Tibial nerve (tissue), 4 donors: ENCODE results near the gene SORCS2. TPM values are rescaled to one million over a fixed set of nuclear protein-coding genes. Genes with fewer than 3 reads are reported as not detected.

Source experiments
- DNase-seq, 2 donors: peaks; one replicate each; pipeline ENCODE4 v3.0.0-alpha.2; 2019; ENCODE audit warnings: low spot score in 2 of 2
- H3K27ac ChIP-seq, 4 donors: fragments of 200-600 bp; sonication (generic) in 3 of 4; one replicate each; pipeline ENCODE4 v1.5.1; 2017 to 2019; ENCODE audit warnings: mild to moderate bottlenecking in 1 of 4
- H3K27me3 ChIP-seq, 2 donors: fragments of 200-600 bp; sonication (generic) in 1 of 2; one replicate each; pipeline versions ENCODE4 v1.5.1 to v1.6.0; 2017 to 2019
- H3K36me3 ChIP-seq, 3 donors: fragments of 200-600 bp; sonication (generic); one replicate each; pipeline ENCODE4 v1.5.1; 2018 to 2019
- H3K4me1 ChIP-seq, 4 donors: fragments of 200-600 bp; sonication (generic) in 3 of 4; one replicate each; pipeline ENCODE4 v1.5.1; 2017 to 2019
- H3K4me3 ChIP-seq, 4 donors: fragments of 200-600 bp; sonication (generic) in 3 of 4; one replicate each; pipeline ENCODE4 v1.5.1; 2017 to 2019; ENCODE audit warnings: mild to moderate bottlenecking in 1 of 4, moderate library complexity in 1 of 4
- H3K9me3 ChIP-seq, 4 donors: fragments of 200-600 bp; sonication (generic) in 3 of 4; one replicate each; pipeline ENCODE4 v1.5.1; 2017 to 2019
- EP300 ChIP-seq, 2 donors: sonication (generic); formaldehyde crosslinking; IDR thresholded peaks; one replicate each; pipeline ENCODE4 v1.6.1; 2017; ENCODE audit warnings: antibody characterized with exemption in 2 of 2, mild to moderate bottlenecking in 1 of 2
- POLR2A ChIP-seq, 2 donors: fragments of 450-650 bp; IDR thresholded peaks; one replicate each; pipeline ENCODE4 v1.6.1; 2017; ENCODE audit warnings: antibody characterized with exemption in 2 of 2, mild to moderate bottlenecking in 2 of 2, moderate library complexity in 2 of 2
- WGBS, 2 donors: methylation state at CpG; one replicate each; pipeline ENCODE4 v1.1.5; 2018; 5-methylcytosine and 5-hydroxymethylcytosine counted together
- total RNA-seq, 4 donors: library from RNA; depleted of rRNA; stranded (reverse); fragments of >200 nt; gene quantifications; one replicate each; pipeline ENCODE4 v1.1.0, GENCODE V29; 2016
- TF ChIP-seq, protein P1 (sequence below), 5 experiments: fragments of 200-600 bp in 3 of 5; fragments of 450-650 bp in 2 of 5; sonication (generic) in 3 of 5; IDR thresholded peaks; one replicate each; pipeline ENCODE4 v1.5.1; 2016 to 2019; ENCODE audit warnings: antibody characterized with exemption in 5 of 5, mild to moderate bottlenecking in 3 of 5, moderate library complexity in 2 of 5

The SORCS2 gene
- total RNA-seq, 4 donors from 2014 or later: 15.6 to 48.9 (median 38.3) TPM

DNA sequence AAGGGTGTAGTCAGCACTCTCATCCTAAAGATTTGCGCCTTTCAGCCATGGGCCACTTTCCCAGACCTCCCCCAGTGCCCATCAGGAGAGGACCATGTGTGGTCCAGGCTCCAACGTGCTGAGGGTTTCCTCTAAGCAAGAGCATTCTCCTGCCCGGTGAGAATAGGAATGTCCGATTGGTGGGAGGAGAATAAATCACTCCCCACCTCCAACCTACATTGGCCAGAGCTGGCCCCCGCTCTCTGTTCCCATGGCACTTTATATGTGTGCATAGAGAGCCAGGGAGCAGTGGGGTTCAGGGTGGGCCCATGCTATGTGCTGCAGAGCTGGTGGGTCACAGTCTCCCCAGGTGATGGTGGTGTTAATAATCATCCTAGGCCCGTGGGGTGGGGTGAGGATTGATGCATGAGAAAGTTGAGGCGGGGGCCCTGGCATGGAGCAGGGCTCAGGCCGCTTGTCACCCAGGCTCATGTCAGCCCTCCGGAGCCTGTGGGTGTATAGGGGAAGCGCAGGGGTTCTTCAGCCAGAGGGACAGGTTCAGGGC is 6.8 kb upstream of the SORCS2 start:
- H3K27ac ChIP-seq: no peak overlapping the region
- H3K36me3 ChIP-seq: no peaks in the 10 kb centered on the region
- H3K9me3 ChIP-seq: no peaks in the 10 kb centered on the region
- DNase-seq: peak in 1 of 2 donors; percentile 9
- WGBS, 2 donors: 87 to 88% methylated on average over 10 of the region's 10 CpGs
- H3K4me3 ChIP-seq: no peak overlapping the region
- H3K4me1 ChIP-seq: peaks cover 0 to 7% (median 0%) of the 10 kb centered on the region in 4 donors
- TF ChIP-seq, protein P1, sequence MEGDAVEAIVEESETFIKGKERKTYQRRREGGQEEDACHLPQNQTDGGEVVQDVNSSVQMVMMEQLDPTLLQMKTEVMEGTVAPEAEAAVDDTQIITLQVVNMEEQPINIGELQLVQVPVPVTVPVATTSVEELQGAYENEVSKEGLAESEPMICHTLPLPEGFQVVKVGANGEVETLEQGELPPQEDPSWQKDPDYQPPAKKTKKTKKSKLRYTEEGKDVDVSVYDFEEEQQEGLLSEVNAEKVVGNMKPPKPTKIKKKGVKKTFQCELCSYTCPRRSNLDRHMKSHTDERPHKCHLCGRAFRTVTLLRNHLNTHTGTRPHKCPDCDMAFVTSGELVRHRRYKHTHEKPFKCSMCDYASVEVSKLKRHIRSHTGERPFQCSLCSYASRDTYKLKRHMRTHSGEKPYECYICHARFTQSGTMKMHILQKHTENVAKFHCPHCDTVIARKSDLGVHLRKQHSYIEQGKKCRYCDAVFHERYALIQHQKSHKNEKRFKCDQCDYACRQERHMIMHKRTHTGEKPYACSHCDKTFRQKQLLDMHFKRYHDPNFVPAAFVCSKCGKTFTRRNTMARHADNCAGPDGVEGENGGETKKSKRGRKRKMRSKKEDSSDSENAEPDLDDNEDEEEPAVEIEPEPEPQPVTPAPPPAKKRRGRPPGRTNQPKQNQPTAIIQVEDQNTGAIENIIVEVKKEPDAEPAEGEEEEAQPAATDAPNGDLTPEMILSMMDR (IDR thresholded peaks at IDR 0.05): no peak
- no peak for TF ChIP-seq POLR2A (IDR thresholded peaks at IDR 0.05)
- TF ChIP-seq EP300 (IDR thresholded peaks at IDR 0.05): no peak
- peaks cover 0 to 5% of the 10 kb centered on the region in 2 donors for H3K27me3 ChIP-seq

DNA sequence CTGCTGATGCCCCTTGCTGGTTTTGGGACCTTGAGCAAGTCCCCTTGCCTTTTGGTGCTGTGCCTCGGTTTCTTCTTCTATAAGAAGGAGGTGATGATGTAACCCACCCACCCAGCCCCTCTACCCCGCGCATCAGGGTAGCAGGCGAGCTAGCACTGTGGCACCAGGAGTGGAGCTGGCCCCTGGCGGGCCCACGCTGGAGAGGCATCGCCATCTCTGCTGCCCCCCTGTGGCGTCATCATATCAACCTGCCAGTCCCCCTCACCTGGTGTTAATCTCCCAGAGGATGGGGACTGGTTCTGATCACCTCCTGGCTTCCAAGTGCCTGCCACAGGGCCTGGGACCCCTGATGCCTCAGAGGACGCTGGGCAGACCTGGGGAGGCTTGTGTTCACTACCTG is 6.3 kb upstream of the SORCS2 start:
- Histone ChIP-seq H3K4me1 (peaks cover 0 to 12% (median 0%) of the 10 kb centered on the region in 4 donors), H3K27me3 (peaks cover 0 to 5% of the 10 kb centered on the region in 2 donors), H3K36me3 (no peaks in the 10 kb centered on the region), H3K9me3 (no peaks in the 10 kb centered on the region), H3K27ac (no peak overlapping the region), H3K4me3 (no peak overlapping the region)
- TF ChIP-seq EP300 (IDR thresholded peaks at IDR 0.05) (no peak), POLR2A (IDR thresholded peaks at IDR 0.05) (no peak)
- TF ChIP-seq, protein P1 (IDR thresholded peaks at IDR 0.05): peak in 3 of 5 experiments; percentile 10 to 31 (median 22)
- peak in 1 of 2 donors; percentile 12 for DNase-seq
- 72 to 85% methylated on average over 2 to 9 of the region's 9 CpGs for WGBS, 2 donors

DNA sequence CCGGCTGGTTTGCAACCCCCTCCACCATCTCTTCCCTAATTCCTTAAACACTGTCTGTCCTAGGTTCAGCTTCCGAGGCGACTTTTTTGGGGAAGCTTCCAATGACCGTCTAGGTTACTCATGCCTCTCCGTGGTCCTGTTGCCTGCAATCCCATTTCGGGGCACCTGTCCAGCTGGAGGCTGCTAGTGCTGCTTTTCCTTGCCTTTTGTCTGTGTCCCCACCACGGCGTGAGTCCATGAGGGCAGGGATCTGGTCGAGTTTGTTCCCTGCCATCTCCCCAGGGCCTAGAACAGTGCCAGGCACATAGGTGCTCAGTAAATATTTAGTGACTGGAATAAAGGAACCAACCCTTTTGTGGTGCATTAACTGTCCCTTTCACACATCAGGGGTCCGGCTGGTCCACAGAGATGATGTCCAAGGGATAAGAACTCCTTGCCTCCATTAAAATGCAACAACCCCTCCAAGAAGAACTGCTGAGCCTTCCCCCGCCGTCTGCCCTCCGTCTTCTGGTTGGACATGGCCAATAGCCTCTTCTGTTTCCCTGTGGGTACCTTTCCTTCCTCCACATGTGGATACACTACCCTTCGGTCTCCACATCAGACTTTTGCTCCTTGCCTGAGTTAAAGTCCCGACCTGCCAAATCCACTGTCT is 5.7 kb upstream of the SORCS2 start:
- TF ChIP-seq POLR2A (IDR thresholded peaks at IDR 0.05): no peak
- Histone ChIP-seq H3K36me3 (no peaks in the 10 kb centered on the region), H3K27me3 (peaks cover 0 to 5% of the 10 kb centered on the region in 2 donors), H3K4me3 (no peak overlapping the region), H3K27ac (no peak overlapping the region), H3K4me1 (peaks cover 0 to 18% (median 0%) of the 10 kb centered on the region in 4 donors), H3K9me3 (no peaks in the 10 kb centered on the region)
- 83 to 85% methylated on average over 15 of the region's 15 CpGs for WGBS, 2 donors
- DNase-seq: peak in 1 of 2 donors; percentile 5

DNA sequence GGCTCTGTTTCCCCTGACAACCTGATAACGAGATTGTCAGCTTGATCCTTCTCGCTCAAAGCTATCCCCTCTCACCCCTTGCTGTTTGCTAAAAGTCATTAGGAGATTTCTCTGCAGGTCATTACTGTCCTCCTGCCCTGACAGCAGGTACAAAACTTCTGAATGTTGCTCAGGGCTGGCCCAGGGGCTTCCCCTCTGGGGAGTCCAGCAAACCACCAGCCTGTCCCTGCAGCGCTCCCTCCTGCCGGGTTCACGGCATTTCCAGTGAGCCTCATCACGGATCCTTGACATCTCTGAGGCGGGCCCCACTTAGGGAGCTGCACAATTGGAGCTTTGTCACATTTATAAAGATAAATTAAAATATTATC is 5.2 kb upstream of the SORCS2 start:
- TF ChIP-seq POLR2A (IDR thresholded peaks at IDR 0.05) (no peak), EP300 (IDR thresholded peaks at IDR 0.05) (no peak)
- TF ChIP-seq, protein P1 (IDR thresholded peaks at IDR 0.05): no peak
- DNase-seq: peak in 1 of 2 donors; percentile 1
- no peaks in the 10 kb centered on the region for H3K9me3 ChIP-seq
- H3K4me3 ChIP-seq: no peak overlapping the region
- no peaks in the 10 kb centered on the region for H3K36me3 ChIP-seq
- peaks cover 0 to 11% of the 10 kb centered on the region in 2 donors for H3K27me3 ChIP-seq
- peaks cover 0 to 23% (median 4%) of the 10 kb centered on the region in 4 donors for H3K4me1 ChIP-seq
- WGBS, 2 donors: 60 to 65% methylated on average over 7 of the region's 7 CpGs
- H3K27ac ChIP-seq: no peak overlapping the region

DNA sequence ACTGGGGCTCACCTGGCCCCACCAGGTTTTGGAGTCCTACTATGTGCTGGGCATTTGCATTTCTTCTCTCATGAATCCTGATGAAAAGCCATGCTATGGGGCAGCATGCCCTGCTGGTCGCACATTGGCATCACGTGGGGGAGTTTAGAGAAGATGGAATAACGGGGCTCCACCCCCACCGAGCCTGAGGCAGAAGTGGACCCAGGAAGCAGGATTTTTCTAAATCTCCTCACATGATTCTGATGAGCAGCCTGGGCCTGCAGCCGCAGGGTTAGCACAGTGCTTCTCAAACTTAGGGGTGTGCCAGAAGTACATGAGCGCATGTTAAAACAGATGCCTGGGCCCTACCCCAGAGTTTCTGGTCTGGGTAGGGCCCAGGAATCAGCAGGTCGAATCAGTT is 4.6 kb upstream of the SORCS2 start:
- Histone ChIP-seq H3K9me3 (no peaks in the 10 kb centered on the region), H3K4me3 (no peak overlapping the region), H3K4me1 (peaks cover 0 to 24% (median 4%) of the 10 kb centered on the region in 4 donors), H3K27ac (no peak overlapping the region), H3K27me3 (peaks cover 0 to 11% of the 10 kb centered on the region in 2 donors), H3K36me3 (no peaks in the 10 kb centered on the region)
- DNase-seq: no peak
- 81 to 82% methylated on average over 7 of the region's 7 CpGs for WGBS, 2 donors
- TF ChIP-seq, protein P1 (IDR thresholded peaks at IDR 0.05): no peak
- TF ChIP-seq POLR2A (IDR thresholded peaks at IDR 0.05) (no peak), EP300 (IDR thresholded peaks at IDR 0.05) (no peak)
